ENCODE results near the gene BTBD2. TPM values are rescaled to one million over a fixed set of nuclear protein-coding genes. Genes with fewer than 3 reads are reported as not detected.

The BTBD2 gene
- total and polyA plus RNA-seq, 10 of the 15 experiments (the other 5 are each of a cell fraction or from before 2014, with no cell fraction given): 0.13 to 66.2 (median 10.4) TPM

- no peak for TF ChIP-seq TARDBP (IDR thresholded peaks at IDR 0.05; ENCODE audit: borderline replicate concordance)
- TF ChIP-seq BHLHE40 (IDR thresholded peaks at IDR 0.05; ENCODE audit: borderline replicate concordance in 1 of 2, low read depth in 2 of 2, low read length in 1 of 2): no peak
- TF ChIP-seq ZNF207 (IDR thresholded peaks at IDR 0.05; ENCODE audit: borderline replicate concordance): no peak
These were observed 2.4 kb downstream of the BTBD2 start (continued) for GRCh38 chr19:2012941-2013682.

GRCh38 chr19:2011169-2011568 is 4.3 kb downstream of the BTBD2 start:
- TF ChIP-seq HCFC1 (IDR thresholded peaks at IDR 0.05; ENCODE audit: low read length) (no peak), EZH2 (IDR thresholded peaks at IDR 0.05; ENCODE audit: borderline replicate concordance, control insufficient read depth, low read depth, low read length) (no peak), ATF7 (IDR thresholded peaks at IDR 0.05; ENCODE audit: low read depth) (no peak), LARP7 (IDR thresholded peaks at IDR 0.05) (no peak), POLR2A (IDR thresholded peaks at IDR 0.05; ENCODE audit: low read depth, low read length) (peak; percentile 46; the same call in 1 of the 2 replicates)
- no peak overlapping the region for H3K4me2 ChIP-seq (ENCODE audit: control insufficient read depth, insufficient read depth)
- H3K4me3 ChIP-seq: no peak overlapping the region
- no peak overlapping the region for H3K9ac ChIP-seq (ENCODE audit: control insufficient read depth, insufficient read depth, low read length)
- RAD21 ChIA-PET (ENCODE audit: unreplicated experiment): no interaction called here
- 93% methylated on average over 11 of the region's 12 CpGs for WGBS (ENCODE audit: insufficient coverage, insufficient replicate concordance, low lambda C conversion rate, missing lambda C conversion rate)
- H3K27me3 ChIP-seq (replicated peaks in 1 of 2; ENCODE audit: control insufficient read depth in 2 of 2, insufficient read depth in 2 of 2, low read length in 1 of 2): no peaks in the 10 kb centered on the region
- in situ Hi-C loops (cut with MboI): no loop called here
- H3K27ac ChIP-seq (ENCODE audit: control insufficient read depth, insufficient read depth): no peak overlapping the region
- H4K20me1 ChIP-seq (ENCODE audit: control insufficient read depth, insufficient read depth): no peaks in the 10 kb centered on the region
- no peak for DNase-seq (ENCODE audit: low read depth, low spot score)
- POLR2A ChIA-PET: no interaction called here
- CTCF ChIA-PET: no interaction called here
- FAIRE-seq: no peak
- BruUV-seq (replicated peaks): no TSS peak
- no peak overlapping the region for H2AFZ ChIP-seq (ENCODE audit: control insufficient read depth, low read depth, low read length)
- no peak for ATAC-seq
- intact Hi-C loops (cut with micrococcal nuclease; ENCODE audit: unreplicated experiment): no loop called here
- H3K36me3 ChIP-seq (ENCODE audit: control insufficient read depth in 2 of 2, insufficient read depth in 2 of 2, low read length in 1 of 2): no peaks in the 10 kb centered on the region
- no peaks in the 10 kb centered on the region for H3K9me3 ChIP-seq (replicated peaks; ENCODE audit: control insufficient read depth, insufficient read depth, low read length)
- H3K4me1 ChIP-seq (ENCODE audit: control insufficient read depth, insufficient read depth, low read length): peaks cover under 1% of the 10 kb centered on the region
- peaks cover 13% of the 10 kb centered on the region for H3K79me2 ChIP-seq (ENCODE audit: control insufficient read depth, insufficient read depth, low read length)
- SMC1A ChIA-PET (ENCODE audit: uncharacterized antibody, unreplicated experiment): no interaction called here
